ENCODE measurements around the gene TAS2R8. TPM values are rescaled to one million over a fixed set of nuclear protein-coding genes. Genes with fewer than 3 reads are reported as not detected.

The TAS2R8 gene
- total RNA-seq (under 1 TPM in 4 of 9 donors, not detected in 5; 0.18 to 0.91 (median 0.33) TPM), polyA plus RNA-seq (under 1 TPM in 1 of 3 donors, not detected in 2; 0.24 TPM)
- long read RNA-seq, donor 1 = 0 reads
- long read RNA-seq, donor 2 = 0 reads
- long read RNA-seq, donor 3 = 0 reads
- long read RNA-seq, donor 4 = 0 reads
- long read RNA-seq, donor 5 = 0 reads
- long read RNA-seq, donor 6 = 0 reads
- long read RNA-seq, donor 7 = 0 reads
- long read RNA-seq, donor 8 = 0 reads
- long read RNA-seq, donor 9 = 0 reads
- long read RNA-seq, donor 10 = 0 reads

- TF ChIP-seq POLR2A (IDR thresholded peaks at IDR 0.05) (no peak), CTCF (IDR thresholded peaks at IDR 0.05) (no peak)
- no peak within 1 kb of the TSS for H3K4me3 ChIP-seq
- H3K9me3 ChIP-seq (replicated peaks in 1 of 3) = no peaks in the 10 kb centered on the region
- no peak within 1 kb of the TSS for H3K27ac ChIP-seq
- H3K36me3 ChIP-seq (replicated peaks in 1 of 2) = no peaks in the 10 kb centered on the region
- no peaks in the 10 kb centered on the region for H3K27me3 ChIP-seq
- 67 to 79% (median 75%) methylated on average over 1 of the region's 1 CpG for WGBS, 4 donors
- H3K4me1 ChIP-seq (replicated peaks in 1 of 2) = no peaks in the 10 kb centered on the region
- DNase-seq = no peak
- intact Hi-C loops (cut with DNase I) = no loop called here
These were observed at the start of gene TAS2R8 for GRCh38 chr12:10807186-10807585. TSS of gene TAS2R8 (minus strand) at chr12:10807286. CDS start at chr12:10806980, 306 bp downstream.

GRCh38 chr12:10855807-10856206 is 48.7 kb upstream of the TAS2R8 start:
- H3K36me3 ChIP-seq (replicated peaks in 1 of 2) = no peaks in the 10 kb centered on the region
- H3K27ac ChIP-seq = no peak overlapping the region
- no peaks in the 10 kb centered on the region for H3K4me1 ChIP-seq (replicated peaks in 1 of 2)
- WGBS, 4 donors = 92 to 100% (median 95%) methylated on average over 1 to 2 of the region's 2 CpGs
- H3K4me3 ChIP-seq = no peak overlapping the region
- no peaks in the 10 kb centered on the region for H3K27me3 ChIP-seq
- TF ChIP-seq POLR2A (IDR thresholded peaks at IDR 0.05) = no peak
- TF ChIP-seq CTCF (IDR thresholded peaks at IDR 0.05) = no peak
- peaks cover 0 to 8% (median 0%) of the 10 kb centered on the region in 3 donors for H3K9me3 ChIP-seq (replicated peaks in 1 of 3)
- intact Hi-C loops (cut with DNase I) = no loop called here
- DNase-seq = no peak

GRCh38 chr12:10853776-10854175 is 46.7 kb upstream of the TAS2R8 start:
- H3K4me3 ChIP-seq = no peak overlapping the region
- WGBS, 4 donors = 82 to 93% (median 88%) methylated on average over 2 of the region's 2 CpGs
- H3K9me3 ChIP-seq (replicated peaks in 1 of 3) = peaks cover 0 to 8% (median 0%) of the 10 kb centered on the region in 3 donors
- no peak for DNase-seq
- no peaks in the 10 kb centered on the region for H3K36me3 ChIP-seq (replicated peaks in 1 of 2)
- H3K27ac ChIP-seq = no peak overlapping the region
- H3K27me3 ChIP-seq = no peaks in the 10 kb centered on the region
- H3K4me1 ChIP-seq (replicated peaks in 1 of 2) = no peaks in the 10 kb centered on the region
- intact Hi-C loops (cut with DNase I) = no loop called here
- TF ChIP-seq CTCF (IDR thresholded peaks at IDR 0.05) = no peak
- TF ChIP-seq POLR2A (IDR thresholded peaks at IDR 0.05) = no peak

GRCh38 chr12:10851243-10851858 is 44.3 kb upstream of the TAS2R8 start:
- no peak overlapping the region for H3K27ac ChIP-seq
- TF ChIP-seq CTCF (IDR thresholded peaks at IDR 0.05) = no peak
- no peaks in the 10 kb centered on the region for H3K9me3 ChIP-seq (replicated peaks in 1 of 3)
- no peak for DNase-seq
- H3K27me3 ChIP-seq = no peaks in the 10 kb centered on the region
- H3K4me1 ChIP-seq (replicated peaks in 1 of 2) = no peaks in the 10 kb centered on the region
- no peak overlapping the region for H3K4me3 ChIP-seq
- H3K36me3 ChIP-seq (replicated peaks in 1 of 2) = no peaks in the 10 kb centered on the region
- intact Hi-C loops (cut with DNase I) = no loop called here
- WGBS, 4 donors = 95 to 98% (median 96%) methylated on average over 4 of the region's 4 CpGs

All from adrenal gland (tissue), 19 donors.